Lower leg skin (tissue), 3 donors: ENCODE measurements around the gene ATF6.

Experiments
- POLR2A ChIP-seq, 2 donors: fragments of 450-650 bp; IDR thresholded peaks; one replicate each; pipeline ENCODE4 v1.6.1; 2016 to 2017; ENCODE audit warnings: antibody characterized with exemption in 2 of 2, mild to moderate bottlenecking in 1 of 2, moderate library complexity in 1 of 2
- TF ChIP-seq, protein P1 (sequence below), 3 donors: fragments of 450-650 bp; IDR thresholded peaks; one replicate each; pipeline ENCODE4 v1.5.1; 2016; ENCODE audit warnings: antibody characterized with exemption in 3 of 3, mild to moderate bottlenecking in 3 of 3, moderate library complexity in 2 of 3

DNA sequence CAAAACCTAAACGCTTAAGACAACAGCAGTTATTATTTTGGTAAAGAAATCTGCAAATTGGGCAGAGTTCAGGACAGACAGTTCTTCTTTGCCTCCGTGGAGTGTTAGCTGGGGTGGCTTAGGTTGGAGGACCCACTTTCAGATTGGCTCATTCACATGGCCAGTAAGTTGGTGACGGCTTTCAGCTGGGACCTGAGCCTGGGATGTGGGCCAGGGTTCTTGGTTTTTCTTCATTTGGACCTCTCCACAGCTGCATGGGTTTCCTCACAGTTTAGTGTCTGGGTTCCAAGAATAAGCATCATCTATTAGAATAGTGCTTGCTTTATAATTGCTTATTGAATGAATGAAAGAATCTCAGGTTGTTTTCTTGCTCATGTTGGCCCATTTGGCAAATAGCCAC is 72.2 kb downstream of the ATF6 start:
- TF ChIP-seq, protein P1, sequence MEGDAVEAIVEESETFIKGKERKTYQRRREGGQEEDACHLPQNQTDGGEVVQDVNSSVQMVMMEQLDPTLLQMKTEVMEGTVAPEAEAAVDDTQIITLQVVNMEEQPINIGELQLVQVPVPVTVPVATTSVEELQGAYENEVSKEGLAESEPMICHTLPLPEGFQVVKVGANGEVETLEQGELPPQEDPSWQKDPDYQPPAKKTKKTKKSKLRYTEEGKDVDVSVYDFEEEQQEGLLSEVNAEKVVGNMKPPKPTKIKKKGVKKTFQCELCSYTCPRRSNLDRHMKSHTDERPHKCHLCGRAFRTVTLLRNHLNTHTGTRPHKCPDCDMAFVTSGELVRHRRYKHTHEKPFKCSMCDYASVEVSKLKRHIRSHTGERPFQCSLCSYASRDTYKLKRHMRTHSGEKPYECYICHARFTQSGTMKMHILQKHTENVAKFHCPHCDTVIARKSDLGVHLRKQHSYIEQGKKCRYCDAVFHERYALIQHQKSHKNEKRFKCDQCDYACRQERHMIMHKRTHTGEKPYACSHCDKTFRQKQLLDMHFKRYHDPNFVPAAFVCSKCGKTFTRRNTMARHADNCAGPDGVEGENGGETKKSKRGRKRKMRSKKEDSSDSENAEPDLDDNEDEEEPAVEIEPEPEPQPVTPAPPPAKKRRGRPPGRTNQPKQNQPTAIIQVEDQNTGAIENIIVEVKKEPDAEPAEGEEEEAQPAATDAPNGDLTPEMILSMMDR (IDR thresholded peaks at IDR 0.05) = no peak
- no peak for TF ChIP-seq POLR2A (IDR thresholded peaks at IDR 0.05)
